ENCODE results near the gene NPTXR.
A peak's percentile ranks its signal among the peaks of the same experiment; 100 is the strongest.

Gene NPTXR

DNA sequence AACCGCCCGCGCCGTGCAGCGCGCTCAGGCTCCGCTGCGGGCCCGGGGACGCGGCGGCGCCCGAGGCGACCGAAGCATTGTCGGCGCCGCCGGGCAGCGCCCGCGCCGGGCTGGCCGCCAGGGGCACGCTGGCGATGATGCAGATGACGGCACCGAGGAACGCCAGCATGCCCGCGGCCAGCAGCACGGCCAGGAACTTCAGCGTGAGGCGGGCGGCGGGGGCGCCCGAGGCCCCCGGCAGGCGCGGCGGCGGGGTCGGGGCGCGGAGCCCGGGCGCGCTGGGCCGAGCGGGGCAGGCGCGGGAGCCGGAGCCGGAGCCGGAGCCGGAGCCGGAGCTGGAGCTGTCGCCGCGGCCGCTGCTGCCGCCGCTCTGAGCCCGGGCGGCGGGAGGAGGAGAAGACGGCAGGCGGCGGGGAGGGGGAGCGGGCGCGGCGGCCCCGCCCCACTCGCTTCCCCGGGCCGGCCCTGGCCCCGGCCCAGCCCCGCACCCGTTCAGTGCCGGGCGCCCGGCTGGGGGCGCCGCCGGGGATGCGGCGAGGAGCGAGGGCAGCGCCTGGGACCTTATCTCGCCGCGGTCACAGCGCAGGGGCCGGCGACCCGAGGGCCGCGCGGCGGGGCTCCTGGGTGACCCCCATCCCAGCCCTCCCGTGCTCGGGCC, at the start of gene NPTXR:
NPTXR (minus strand) TSS at position 372 of the 658 bp plus-strand sequence.
- DNase-seq (ENCODE audit: low read depth): no peak

DNA sequence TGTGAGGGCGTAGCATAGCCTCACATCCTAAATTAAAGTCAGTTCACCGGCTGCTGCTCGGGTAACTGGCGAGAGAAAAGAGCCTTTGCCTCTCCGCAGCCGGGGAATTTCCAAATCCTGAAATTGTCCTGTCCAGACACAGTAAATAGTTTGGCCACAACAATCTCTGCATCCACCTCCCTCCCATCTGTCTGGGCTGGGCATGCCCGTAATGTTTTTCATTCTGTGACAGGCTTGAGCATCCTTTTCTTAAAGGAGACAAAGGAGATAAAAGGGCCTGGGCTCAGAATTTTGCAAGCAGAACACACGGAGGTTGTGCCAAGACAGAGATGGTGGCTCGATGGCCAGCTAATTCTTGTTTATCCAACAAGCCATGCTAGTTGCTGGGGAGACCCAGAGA, 47.4 kb upstream of the NPTXR start:
- DNase-seq (ENCODE audit: low read depth): no peak

DNA sequence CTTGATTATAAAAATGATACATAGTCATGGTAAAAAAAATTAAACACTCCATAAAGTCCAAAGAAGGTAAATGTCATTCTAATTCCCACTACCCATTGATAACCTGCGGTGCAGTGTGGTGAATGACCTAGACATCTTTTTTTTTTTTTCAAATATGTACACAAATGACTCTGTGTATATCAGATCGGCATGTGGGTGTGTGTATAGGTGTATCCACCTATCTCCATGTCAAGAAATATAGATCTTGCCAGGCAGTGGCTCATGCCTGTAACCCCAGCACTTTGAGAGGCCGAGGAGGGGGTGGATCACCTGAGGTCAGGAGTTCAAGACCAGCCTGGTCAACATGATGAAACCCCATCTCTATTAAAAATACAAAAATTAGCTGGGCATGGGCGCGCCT, 46.5 kb upstream of the NPTXR start:
- DNase-seq (ENCODE audit: low read depth): no peak

DNA sequence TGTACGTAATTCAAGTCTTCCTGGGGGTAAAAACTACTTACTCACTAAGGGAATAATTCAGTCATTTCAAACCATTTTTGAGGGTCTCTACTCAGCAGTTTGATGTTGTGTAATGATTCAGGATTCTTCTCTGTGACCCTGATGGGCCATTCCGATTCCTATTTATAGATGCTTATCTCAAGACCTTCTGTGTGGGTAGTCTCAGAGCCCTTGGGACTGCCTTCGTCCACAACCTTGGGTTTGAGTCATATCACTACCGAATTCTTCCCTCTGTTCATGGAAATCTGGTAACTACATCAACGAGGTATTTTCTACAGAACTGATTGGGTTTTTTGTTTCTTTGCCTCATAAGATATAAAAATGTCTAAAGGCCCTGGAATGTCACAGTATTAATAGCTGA, 42.5 kb upstream of the NPTXR start:
- no peak for DNase-seq (ENCODE audit: low read depth)

DNA sequence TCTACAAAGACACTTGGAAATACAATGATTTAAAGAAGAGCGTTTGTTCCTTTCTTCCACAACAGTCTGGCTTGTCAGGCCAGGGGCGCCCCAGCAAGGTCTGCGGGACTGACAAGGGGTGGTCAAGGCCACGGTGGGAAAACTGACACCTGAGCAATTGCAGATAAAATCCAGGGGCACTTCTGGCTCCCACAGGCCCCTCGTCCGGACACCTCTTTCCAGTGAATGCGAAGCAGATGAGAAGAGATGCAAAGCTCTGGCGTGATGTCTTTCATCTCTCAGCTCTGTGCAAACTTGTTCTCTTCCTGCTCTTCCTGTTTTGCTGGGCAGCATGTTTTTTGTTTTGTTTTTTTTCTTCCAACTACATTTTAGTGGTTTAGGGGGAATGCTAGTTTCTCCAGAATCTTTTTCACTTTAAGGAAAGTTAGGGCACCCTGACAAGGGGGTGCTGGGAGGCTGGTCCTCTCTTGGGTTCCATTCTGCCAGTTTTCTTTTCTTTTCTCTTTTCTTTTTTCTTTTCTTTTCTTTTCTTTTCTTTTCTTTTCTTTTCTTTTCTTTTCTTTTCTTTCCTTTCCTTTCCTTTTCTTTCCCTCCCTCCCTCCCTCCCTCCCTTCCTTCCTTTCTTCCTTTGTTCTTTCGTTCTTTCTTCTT, 39.3 kb upstream of the NPTXR start:
- DNase-seq (ENCODE audit: low read depth): no peak

DNA sequence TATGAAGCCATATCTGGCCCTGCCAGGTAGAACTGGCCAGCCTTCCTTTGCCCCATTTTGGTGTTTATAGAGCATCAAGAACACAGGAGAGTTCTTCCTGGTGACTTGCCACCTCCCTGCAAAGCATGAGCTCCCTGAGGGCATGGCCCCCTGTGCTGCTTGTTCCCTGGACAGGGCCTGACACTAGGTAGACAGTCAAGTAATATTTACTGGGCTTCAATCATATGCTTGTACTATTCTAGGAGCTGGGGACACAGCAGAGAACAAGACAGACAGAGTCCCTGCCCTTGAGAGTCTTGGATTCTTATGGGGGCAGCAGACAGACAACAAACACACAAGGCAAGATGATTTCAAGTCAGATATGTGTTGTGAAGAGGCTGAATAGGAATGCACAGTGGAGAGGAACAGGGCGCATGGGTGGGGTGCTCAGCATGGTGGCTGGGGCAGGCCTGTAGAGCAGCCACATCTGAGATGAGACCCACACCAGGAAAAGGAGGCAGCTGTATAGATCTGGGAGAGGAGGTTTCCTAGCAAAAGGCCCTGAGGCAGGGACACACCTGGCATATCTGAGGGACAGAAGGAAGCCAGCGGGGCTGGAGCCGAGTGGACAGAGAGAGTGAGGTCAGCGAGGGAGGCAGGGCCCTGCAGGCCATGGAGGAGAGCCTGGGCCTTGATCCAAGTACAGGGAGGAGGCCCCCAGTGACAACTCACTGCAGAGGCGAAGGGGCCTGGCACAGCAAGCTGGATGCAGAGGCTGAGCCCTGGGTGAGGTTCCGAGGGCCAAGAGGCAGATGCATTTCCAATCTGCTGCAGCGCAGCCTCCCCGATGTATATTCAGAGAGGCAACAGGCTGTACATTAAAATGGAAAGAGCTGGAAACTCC, 38.4 kb upstream of the NPTXR start:
- no peak for DNase-seq (ENCODE audit: low read depth)

DNA sequence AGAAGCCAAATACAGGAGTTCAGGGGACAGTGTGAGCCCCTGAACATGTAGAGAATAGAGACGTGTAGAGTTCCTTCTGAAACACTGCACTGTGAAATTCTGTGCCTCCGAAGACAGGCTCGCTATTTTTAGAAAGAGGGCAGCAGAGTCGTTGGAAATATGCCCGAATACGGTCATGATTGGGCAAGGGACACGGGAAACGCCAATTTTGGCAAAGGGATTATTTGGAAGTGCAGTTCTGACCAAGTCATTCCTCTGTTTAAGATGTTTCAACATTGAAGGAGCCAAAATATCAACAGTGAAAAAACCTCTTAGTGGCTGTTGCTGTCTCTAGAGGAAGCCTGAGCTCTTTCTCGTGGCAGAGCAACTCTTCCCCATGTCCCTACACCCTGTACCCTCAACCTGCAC, 37.6 kb upstream of the NPTXR start:
- DNase-seq (ENCODE audit: low read depth): no peak

DNA sequence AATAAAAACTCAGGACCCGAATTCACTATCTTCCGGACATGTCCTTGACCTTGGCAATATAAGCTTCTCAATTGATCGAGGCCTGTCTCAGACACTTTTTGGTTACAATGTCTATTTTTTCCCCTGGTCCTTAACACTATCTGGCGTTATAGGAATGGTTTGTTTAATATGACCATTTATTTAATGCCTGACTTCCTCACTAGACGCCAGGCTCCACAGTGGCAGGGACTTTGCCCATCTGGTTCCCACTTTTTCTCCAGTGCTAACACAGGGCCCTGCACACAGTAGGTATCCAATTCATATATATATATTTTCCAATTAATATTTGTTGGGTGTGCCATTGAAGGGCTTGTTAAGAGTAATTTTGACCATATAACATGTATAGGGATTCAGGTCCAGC, 36.1 kb upstream of the NPTXR start:
- DNase-seq (ENCODE audit: low read depth): no peak

DNA sequence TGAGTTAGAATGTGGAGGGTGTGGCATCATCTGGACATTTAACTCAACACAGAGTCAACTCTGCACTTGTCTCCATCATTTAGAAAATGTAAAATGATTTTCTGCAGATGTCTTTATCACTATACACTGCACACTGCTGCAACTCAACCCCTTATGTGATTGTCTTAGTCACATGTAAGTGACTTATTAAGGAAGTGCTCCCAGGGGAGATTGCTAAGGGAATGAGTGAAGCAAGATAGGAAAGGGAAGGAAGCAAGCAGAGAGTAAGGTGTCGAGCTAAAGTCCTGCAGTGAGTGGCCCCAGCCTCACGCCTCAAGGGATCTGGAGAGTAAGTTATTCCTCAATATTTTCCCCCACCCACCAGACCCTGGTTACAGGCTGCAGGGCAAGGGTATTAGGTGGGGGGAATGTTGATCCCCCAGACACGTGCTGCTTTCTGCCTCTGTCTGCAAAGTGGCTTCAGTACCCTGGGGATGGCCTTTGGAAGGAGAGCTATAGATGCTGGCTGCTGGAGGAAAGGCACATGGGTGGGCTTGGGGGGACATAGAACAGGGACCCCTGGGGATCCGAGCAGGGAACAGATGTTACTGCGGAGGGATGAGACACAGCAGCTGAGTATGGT, 35.4 kb upstream of the NPTXR start:
- DNase-seq (ENCODE audit: low read depth): no peak

DNA sequence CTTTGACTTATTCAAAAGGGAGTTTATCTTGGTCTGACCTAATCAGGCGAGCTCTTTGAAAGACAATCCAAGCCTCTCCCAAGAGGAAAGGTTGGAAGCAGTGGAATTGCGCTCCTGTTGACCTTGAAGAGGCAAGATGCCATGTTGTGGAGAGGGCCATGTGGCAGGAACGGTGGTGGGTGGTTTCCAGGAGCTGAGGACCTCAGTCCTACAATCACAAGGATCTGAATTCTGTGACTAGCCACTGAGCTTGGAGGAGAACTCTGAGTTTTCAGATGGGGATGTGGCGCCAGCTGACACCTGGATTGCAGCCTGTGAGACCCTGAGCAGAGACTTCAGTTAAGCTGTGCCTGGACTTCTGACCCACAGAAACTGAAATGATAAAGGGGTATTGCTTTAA, 34.2 kb upstream of the NPTXR start:
- DNase-seq (ENCODE audit: low read depth): no peak

DNA sequence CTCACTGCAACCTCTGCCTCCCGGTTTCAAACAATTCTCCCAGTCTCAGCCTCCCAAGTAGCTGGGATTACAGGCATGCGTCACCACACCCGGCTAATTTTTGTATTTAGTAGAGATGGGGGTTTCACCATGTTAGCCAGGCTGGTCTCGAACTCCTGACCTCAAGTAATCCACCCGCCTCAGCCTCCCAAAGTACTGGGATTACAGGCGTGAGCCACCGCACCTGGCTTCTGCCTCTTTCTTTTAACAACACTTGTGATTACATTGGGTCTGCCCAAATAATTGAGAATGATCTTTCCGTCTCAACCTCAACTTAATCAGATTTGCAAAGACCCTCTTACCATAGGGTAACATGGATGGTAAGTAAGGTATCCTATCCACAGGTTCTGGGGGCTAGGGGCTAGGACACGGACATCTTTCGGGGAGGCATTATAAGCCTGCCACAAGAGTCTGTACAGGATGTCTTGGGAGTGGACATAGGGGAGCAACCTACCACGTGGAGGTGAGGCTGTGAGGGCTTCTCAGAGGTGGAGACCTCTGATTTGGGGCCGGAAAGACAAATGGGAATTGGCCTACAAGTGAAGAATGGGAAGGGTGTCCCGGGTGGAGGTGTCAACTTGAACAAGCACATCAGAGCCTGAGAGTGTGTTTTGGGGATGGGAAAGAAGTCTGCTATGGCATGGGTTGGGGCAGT, 30.8 kb upstream of the NPTXR start:
- no peak for DNase-seq (ENCODE audit: low read depth)

DNA sequence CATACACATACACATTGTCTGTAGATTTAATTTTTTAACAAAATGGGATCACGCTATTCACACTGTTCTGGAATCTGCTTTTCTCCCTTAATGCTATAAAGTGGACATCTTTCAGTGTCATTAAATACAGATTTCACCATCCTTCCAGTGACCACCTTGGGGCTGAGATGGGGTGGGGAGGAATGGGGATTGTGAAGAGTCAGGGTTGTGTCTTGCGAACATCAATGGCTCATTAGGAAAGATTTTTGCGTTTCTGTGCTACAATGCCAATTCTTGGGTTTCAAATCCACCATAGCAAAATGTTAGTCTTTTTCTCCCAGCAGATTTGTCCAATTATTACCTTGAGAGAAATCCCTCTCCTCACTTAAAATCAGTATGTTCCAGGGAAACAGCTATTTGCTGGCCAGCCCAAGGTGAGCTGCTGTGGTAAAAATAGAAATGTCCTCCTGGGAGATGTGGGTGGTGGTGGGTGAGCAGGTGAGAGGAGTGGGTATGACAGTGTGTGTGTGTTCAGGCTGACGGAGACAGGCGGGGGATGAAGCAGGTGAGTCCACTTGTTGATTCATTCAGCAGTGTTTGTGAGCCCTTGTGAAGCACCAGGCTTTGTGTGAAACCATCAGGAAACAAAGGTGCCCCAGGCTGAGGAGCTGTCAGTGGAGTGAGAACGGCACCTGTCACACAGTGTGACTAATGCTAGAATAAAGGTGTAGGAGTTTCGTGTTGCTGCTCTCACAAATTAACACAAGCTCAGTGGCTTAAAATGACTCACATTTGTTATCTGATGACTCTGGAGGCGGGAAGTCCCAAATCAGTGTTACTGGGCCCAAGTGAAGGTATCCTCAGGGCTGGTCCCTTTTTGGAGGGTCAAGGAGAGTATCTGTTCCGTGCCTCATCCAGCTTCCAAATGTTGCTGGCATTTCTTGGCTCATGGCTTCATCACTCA, 29.9 kb upstream of the NPTXR start:
- peak; percentile 80 for DNase-seq (ENCODE audit: low read depth)

DNA sequence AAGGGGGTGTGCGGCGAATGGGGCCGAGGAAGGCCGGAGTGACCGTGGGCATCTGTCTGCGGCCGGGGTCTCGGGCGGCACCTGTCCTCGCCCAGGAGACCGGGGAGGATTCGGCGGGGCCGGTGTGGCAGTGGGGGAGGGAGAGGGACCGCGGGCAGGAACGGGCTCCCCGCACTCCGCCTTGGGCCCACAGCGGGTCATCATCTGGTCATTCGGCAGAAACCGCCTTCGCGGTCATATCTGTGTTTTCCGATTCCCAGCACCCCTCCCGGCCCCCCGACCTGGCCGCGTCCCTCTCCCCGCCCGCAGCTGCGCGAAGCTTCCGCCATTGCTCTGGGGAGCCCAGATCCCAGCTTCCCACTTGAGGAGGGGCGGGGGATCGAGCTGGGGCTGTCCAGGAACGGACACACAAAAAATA, 29.0 kb upstream of the NPTXR start:
- DNase-seq (ENCODE audit: low read depth): no peak

DNA sequence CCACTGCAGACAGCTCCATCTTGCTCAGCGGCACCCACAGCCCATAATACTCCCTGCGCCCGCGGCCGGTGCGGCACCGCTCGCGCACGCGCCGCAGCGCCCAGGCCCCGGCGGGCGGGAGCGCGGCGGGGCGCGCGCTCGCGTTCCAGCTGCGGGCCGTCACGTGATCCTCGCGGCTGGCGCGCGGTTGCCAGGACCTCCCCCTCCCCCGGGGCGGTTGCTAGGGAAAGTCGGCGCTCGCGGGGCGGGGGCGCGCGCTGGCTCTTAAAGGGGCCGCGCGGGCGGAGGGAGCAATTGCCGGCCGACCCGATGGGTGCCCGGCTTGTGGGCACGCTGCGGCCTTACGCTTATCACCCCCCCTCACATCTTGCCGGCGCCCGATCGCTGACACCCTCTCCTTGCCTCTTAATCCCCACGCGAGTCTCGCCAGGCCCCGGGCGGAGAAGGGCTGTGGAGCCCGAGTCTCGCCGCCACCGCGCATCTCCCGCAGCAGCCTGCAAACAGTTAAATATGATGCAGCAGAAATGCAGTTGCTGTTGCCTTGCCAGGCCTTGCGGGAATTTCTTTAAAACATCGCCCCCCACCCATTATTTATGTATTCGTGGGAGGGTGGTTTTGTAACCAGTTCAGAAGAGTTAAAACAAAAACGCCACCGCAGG, 28.5 kb upstream of the NPTXR start, which contains the start of gene CBX6:
CBX6 (minus strand) TSS at position 45 of the 659 bp plus-strand sequence; CDS start at position 19, 26 bp downstream.
- peak; percentile 93 for DNase-seq (ENCODE audit: low read depth)

DNA sequence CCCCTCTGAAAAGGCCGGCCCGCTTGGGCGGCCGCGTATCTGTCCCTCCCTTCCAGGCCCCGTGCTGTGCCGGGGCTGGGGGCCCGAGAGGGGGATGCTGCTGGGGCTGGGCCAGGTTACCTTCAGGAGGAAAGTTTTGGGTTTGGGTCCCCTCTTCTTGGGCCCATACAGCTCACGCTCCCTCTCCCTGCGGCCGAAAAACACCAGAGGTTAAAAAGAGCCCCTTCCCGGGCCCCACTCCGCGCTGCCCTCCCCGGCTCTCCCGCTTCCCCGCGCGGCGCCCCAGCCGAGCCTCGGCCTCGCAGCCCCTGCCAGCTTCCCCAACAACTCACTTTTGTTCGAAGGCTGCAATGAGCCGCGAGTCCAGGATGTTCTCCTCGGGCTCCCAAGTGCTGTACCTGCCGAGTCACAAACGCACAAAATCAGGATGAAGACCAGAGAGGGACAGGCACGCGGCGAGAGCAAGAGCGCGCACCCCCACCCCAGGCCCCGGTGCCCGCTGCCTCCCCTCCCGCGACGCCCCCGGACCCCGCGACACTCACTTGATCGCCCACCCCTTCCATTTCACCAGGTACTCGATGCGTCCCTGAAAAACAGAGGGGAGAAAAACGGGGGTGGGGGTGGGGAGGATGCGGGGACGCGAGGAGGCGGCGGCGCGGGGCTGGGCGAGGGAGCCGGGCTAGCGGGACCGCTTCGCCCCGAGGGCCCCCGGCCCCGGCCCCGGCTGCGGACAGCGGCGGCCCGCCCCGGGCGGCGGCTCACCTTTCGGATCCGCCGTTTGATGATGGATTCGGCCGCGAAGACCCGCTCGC, 27.7 kb upstream of the NPTXR start:
- DNase-seq (ENCODE audit: low read depth): no peak

DNA sequence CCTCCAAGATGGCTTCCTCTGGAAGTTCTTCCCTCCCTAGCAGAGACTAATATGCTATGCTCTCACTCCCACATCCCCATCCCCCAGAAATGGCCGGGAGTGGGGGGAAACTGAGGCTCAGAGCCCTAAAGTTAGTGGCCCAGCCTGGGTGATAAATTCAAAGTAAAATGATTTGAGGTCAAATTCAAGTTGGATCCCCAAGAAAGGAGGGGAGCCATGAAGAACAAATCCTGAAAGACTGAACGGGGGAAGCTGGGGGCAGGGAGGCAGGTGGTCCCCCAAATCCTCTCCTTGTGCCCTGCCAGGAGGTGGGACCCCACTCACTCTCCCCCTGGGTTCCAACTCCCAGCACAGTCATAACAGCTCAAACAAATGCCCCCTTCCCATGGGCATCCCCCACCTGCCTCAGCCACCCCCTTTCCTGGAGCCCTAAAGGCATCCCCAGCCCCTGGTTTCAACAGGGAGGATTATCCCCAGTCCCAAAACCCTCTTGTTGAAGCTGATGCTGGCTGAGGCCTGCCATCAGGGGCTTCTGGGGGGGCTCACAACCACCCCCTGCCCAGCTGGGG, 27.0 kb upstream of the NPTXR start:
- DNase-seq (ENCODE audit: low read depth): no peak

DNA sequence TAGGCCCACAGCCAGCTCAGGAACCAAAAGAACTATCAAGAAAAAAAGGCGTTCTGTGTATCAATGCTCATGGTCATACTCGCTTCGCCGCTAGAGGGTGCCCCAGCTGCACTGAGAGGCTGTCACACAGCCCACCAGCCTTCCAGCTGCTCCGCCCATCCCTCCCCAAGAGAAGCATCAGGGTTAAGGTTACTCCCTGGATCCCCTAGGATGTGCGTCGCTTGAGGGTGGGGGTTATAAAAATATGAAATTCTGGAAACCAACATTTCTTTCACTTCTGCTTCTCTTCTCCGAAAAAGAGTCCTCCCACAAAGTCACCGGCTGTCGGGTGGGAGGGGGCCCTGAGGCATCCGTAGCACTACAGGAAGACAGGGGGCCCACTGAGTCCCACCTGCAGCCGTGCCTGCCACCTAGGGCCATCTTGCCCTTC, 26.5 kb upstream of the NPTXR start:
- DNase-seq (ENCODE audit: low read depth): peak; percentile 85

DNA sequence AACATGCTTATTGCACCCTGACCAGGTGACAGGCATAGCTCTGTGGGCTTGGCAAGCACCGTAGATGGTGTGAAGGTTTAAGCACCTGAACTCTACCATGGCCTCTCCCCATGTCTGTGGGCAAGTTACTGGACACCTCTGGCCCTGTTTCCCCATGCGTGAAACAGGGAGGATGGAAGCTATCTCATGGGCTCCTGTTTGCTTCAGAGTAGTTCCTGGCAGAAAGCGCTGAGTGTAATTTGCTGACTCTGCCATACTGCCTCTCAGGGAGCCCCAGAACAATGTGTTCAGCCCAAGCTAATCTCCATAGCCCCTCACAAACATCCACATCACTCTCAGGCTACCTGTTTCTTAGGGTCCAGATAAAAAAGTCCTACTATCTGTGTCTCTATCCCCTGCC, 25.8 kb upstream of the NPTXR start:
- DNase-seq (ENCODE audit: low read depth): no peak

DNA sequence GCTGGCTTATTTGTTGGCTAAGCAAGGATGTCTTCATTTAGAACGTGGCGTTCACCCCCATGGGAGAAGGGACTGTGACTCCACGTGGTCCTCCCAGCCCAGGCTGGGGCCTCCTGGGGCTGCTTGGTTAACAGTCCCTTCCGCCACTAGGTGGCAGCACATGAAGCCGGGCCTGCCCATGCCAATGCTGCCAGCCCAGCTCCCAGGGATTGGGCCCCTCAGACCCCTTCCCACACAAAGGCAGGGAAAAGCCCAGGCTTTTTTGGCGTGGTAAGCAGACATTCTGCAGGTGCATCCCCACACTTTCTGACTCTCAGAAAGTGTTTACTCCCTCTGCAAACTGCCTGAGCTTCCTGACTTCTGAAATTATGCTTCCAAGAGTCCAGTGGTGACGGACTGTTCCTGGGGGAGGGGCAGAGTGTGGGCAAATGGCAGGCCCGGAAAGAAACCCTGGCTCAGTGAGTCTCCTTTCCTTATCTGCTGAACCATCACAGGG, 25.1 kb upstream of the NPTXR start:
- peak; percentile 80 for DNase-seq (ENCODE audit: low read depth)

Data from stimulated activated CD4-positive, alpha-beta T cell treated with anti-CD3 and anti-CD28 coated beads, Interleukin-2, amount 100 ng/mL, for 4 hours (primary cell).